Muscle layer of colon (tissue), 2 donors: ENCODE results near the gene MTMR4.

Experiments used
- H3K27ac ChIP-seq: one replicate; pipeline ENCODE4 v1.7.0; 2013; ENCODE audit warnings: low read depth, mild to moderate bottlenecking, low read length, moderate library complexity
- H3K27me3 ChIP-seq, 2 donors: one replicate each; pipeline ENCODE4 v1.7.0; 2013; ENCODE audit warnings: low read length in 2 of 2, mild to moderate bottlenecking in 2 of 2; ENCODE audit not compliant: insufficient read depth in 2 of 2, control insufficient read depth in 1 of 2
- H3K36me3 ChIP-seq: one replicate; pipeline ENCODE4 v1.7.0; 2013; ENCODE audit warnings: mild to moderate bottlenecking, low read length; ENCODE audit not compliant: insufficient read depth
- H3K4me1 ChIP-seq: one replicate; pipeline ENCODE4 v1.7.0; 2013; ENCODE audit warnings: mild to moderate bottlenecking, low read length; ENCODE audit not compliant: insufficient read depth
- H3K4me3 ChIP-seq, 2 donors: one replicate each; pipeline ENCODE4 v1.7.0; 2013; ENCODE audit warnings: low read length in 2 of 2, low read depth in 1 of 2, mild to moderate bottlenecking in 1 of 2, moderate library complexity in 1 of 2
- H3K9ac ChIP-seq: one replicate; pipeline ENCODE4 v1.7.0; 2013; ENCODE audit warnings: low read length
- H3K9me3 ChIP-seq: one replicate; pipeline ENCODE4 v1.7.0; 2013; ENCODE audit warnings: mild to moderate bottlenecking, low read length
- donor health status: abdominal sarcoma.
- donor health status: Adenocarcinoma of cecum.

The MTMR4 gene

DNA sequence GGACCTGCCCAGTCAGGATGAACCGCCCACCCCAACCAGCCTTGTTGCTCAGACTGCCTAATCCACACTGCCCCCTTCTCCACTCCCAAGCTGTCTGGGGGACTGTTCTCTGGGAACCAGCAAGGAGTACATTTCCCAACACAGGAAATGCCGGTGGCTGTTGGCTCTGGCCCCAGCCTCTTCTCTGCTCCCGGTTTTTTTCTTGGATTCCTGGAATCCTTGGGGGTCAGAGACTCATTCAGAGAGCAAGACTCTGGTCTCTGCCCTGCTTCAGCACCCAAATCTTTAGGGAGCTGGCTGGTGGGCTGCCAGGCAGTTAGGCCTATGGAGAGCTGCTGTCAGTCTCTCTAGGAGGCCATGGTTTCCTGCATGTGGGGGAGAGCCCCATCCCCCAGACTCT is 10.8 kb upstream of the MTMR4 start:
- Histone ChIP-seq H3K4me3 (no peak overlapping the region), H3K27ac (no peak overlapping the region), H3K27me3 (no peaks in the 10 kb centered on the region), H3K36me3 (no peaks in the 10 kb centered on the region), H3K9ac (no peak overlapping the region), H3K4me1 (no peaks in the 10 kb centered on the region), H3K9me3 (no peaks in the 10 kb centered on the region)

DNA sequence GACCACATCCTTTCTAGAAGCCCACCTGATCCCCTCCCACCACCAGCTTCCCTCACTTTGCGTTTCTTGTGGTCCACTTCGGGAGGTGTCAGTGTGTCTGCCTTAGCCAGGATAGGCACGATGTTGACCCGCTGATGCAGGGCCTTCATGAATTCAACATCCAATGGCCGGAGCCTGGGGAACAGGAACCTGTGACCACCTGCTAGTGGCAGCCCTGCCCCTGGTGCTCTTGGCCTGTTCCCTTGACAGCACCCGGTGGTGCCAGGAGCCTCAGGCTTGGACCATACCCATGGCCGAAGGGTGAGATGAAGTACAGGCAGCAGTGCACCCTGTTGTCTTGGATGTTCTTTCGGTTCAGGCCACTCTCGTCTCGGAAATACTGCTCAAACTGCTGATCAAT is 7.2 kb upstream of the MTMR4 start:
- H3K9ac ChIP-seq = no peak overlapping the region
- no peak overlapping the region for H3K4me3 ChIP-seq
- H3K27me3 ChIP-seq = no peaks in the 10 kb centered on the region
- H3K9me3 ChIP-seq = no peaks in the 10 kb centered on the region
- no peaks in the 10 kb centered on the region for H3K36me3 ChIP-seq
- H3K27ac ChIP-seq = no peak overlapping the region
- peaks cover 12% of the 10 kb centered on the region for H3K4me1 ChIP-seq

GRCh38 chr17:58520843-58521430 is 6.5 kb upstream of the MTMR4 start:
- Histone ChIP-seq H3K27me3 (no peaks in the 10 kb centered on the region), H3K27ac (no peak overlapping the region), H3K4me1 (peaks cover 14% of the 10 kb centered on the region), H3K9ac (no peak overlapping the region), H3K4me3 (no peak overlapping the region), H3K36me3 (no peaks in the 10 kb centered on the region), H3K9me3 (no peaks in the 10 kb centered on the region)

DNA sequence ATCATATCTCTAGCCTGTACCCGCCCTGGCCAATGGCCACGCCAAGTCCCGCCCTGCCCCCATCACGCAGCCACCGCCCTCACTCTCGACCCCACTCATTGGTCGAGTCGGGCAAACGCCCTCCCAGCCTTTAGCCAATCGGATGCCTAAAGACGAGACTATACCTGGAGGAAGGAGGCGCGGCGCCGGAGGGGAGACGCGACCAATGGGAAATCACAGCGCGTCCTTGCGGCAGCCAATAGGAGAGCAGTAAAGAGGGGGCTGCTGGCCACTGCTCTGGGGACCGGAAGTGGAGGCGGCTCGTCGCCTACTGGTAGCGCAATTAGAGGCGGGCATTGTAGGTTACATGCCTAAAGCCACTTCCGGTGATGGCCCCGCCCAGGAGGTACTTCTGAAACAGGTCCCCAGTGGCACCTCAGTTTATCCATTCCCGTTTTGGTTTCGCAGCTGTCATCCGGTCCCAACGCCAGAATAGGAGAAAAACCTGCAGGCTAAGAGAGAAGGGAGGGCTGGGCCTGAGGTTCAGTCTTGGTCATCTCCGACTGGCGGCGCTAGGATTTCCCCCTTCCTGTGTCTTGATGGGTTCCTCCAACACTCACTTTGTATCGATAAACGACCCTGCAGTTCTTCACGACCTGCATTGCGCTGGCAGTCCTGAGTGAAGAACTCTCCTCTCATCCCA is 3.6 kb upstream of the MTMR4 start:
- Histone ChIP-seq H3K4me1 (peaks cover 31% of the 10 kb centered on the region), H3K4me3 (peak overlapping the region; percentile 75 to 97), H3K27me3 (no peaks in the 10 kb centered on the region), H3K9ac (peak overlapping the region; percentile 68), H3K9me3 (no peaks in the 10 kb centered on the region), H3K27ac (peak overlapping the region; percentile 90), H3K36me3 (no peaks in the 10 kb centered on the region)

DNA sequence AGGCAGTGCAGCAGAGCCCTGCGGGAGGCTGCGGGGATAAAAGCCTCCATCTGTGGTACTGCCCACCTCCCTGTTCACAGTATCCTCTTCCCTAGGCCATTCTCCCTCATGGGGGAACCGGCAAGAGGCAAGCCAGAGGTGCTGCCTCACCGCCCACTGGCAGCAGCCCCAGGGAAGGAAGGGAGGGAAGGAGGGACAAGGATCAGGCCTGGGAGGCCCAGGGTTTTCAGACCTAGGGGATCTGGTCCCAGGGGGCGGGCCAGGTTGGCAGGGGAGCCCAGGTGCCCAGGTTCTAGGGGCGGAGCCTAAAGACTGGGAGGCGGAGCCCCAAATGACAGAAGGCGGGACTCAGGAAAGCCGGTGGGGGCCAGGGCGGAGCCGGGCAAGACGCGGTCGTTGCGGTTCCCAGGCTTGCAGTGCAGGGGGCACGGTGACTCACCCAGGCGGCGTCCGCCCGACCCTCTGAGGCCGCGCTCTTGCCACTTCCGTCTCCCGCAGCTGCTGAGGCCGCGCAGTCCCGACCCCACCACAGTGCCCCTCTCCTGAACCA is 3.0 kb upstream of the MTMR4 start:
- H3K36me3 ChIP-seq = no peaks in the 10 kb centered on the region
- H3K27ac ChIP-seq = peak overlapping the region; percentile 84
- H3K4me1 ChIP-seq = peaks cover 31% of the 10 kb centered on the region
- H3K9ac ChIP-seq = peak overlapping the region; percentile 45
- no peaks in the 10 kb centered on the region for H3K9me3 ChIP-seq
- H3K4me3 ChIP-seq = peak overlapping the region; percentile 75 to 79
- H3K27me3 ChIP-seq = no peaks in the 10 kb centered on the region

- Histone ChIP-seq H3K9ac (peak overlapping the region; percentile 45), H3K4me3 (peak overlapping the region; percentile 75 to 79), H3K27ac (peak overlapping the region; percentile 84), H3K36me3 (peaks cover 3% of the 10 kb centered on the region), H3K9me3 (no peaks in the 10 kb centered on the region), H3K4me1 (peaks cover 31% of the 10 kb centered on the region), H3K27me3 (no peaks in the 10 kb centered on the region)
Observed at GRCh38 chr17:58516644-58517377, 2.4 kb upstream of the MTMR4 start.

DNA sequence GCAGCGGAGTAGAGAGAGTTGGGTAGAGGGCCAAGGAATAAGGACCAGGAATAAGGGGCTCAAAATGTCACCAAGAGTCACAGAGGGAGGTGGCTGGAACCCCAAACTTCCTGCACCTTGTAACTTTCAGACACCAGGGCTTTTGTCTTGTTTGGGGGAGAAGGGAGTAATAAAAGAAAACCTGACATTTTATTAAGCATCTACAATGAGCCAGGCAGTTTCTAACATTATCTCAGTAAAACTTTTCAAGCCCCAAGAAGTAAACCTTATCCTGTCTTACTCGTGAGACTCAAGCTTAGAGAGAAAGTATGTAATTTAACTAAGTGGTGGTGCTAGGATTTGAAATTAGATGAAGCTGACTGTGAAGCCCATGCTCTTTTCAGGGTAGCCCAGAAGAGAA is 848 bp upstream of the MTMR4 start:
- Histone ChIP-seq H3K4me3 (no peak overlapping the region), H3K9ac (no peak overlapping the region), H3K9me3 (no peaks in the 10 kb centered on the region), H3K4me1 (peaks cover 31% of the 10 kb centered on the region), H3K27ac (peak overlapping the region; percentile 10), H3K36me3 (peaks cover 18% of the 10 kb centered on the region), H3K27me3 (no peaks in the 10 kb centered on the region)

GRCh38 chr17:58514770-58515157 is 326 bp upstream of the MTMR4 start:
- Histone ChIP-seq H3K9ac (no peak overlapping the region), H3K4me1 (peaks cover 31% of the 10 kb centered on the region), H3K9me3 (no peaks in the 10 kb centered on the region), H3K27ac (peak overlapping the region; percentile 10), H3K27me3 (no peaks in the 10 kb centered on the region), H3K4me3 (peak overlapping the region; percentile 51 to 53), H3K36me3 (peaks cover 24% of the 10 kb centered on the region)

DNA sequence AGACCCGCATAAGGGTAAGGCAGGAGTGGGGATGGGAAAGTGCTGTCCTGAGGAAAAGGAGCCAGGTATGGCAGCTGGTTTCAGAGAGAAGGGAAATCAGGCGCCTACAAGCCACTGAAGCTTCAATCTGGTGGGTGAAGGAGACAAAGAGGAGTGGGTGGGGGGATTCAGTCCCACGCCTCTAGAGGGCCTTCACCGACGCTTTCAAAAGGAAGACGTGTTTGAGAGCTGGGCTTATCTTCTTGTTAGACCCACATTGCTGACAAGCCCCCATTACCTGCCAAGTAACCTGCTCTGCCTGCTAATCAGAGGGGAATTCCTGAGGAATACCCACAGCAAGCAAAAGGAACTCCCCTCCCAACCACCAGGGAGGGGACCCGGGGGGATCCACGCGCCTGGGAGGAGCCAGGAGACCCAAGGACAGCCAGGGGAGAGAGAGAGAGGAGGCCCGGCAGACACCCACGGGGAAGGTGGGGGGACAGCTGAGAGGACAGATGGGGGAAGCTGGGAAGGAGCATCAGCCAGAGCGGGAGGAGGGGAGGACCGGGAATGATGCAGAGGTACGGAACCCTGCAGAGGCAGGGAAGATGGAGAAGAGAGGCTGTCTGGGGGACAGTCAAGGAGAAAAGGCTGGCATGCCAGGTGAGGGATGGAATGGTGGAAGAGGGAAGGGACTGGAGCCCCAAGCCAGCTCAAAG is 1.0 kb downstream of the MTMR4 start:
- peaks cover 28% of the 10 kb centered on the region for H3K4me1 ChIP-seq
- H3K36me3 ChIP-seq = peaks cover 35% of the 10 kb centered on the region
- peak overlapping the region in 1 of 2 donors; percentile 76 for H3K4me3 ChIP-seq
- no peaks in the 10 kb centered on the region for H3K27me3 ChIP-seq
- no peaks in the 10 kb centered on the region for H3K9me3 ChIP-seq
- H3K27ac ChIP-seq = no peak overlapping the region
- no peak overlapping the region for H3K9ac ChIP-seq

GRCh38 chr17:58510075-58510474 is 4.4 kb downstream of the MTMR4 start:
- Histone ChIP-seq H3K9me3 (no peaks in the 10 kb centered on the region), H3K27ac (no peak overlapping the region), H3K9ac (no peak overlapping the region), H3K36me3 (peaks cover 60% of the 10 kb centered on the region), H3K27me3 (no peaks in the 10 kb centered on the region), H3K4me1 (peaks cover 12% of the 10 kb centered on the region), H3K4me3 (no peak overlapping the region)
